Measurements from ENCODE around the gene ATXN2.

DNA sequence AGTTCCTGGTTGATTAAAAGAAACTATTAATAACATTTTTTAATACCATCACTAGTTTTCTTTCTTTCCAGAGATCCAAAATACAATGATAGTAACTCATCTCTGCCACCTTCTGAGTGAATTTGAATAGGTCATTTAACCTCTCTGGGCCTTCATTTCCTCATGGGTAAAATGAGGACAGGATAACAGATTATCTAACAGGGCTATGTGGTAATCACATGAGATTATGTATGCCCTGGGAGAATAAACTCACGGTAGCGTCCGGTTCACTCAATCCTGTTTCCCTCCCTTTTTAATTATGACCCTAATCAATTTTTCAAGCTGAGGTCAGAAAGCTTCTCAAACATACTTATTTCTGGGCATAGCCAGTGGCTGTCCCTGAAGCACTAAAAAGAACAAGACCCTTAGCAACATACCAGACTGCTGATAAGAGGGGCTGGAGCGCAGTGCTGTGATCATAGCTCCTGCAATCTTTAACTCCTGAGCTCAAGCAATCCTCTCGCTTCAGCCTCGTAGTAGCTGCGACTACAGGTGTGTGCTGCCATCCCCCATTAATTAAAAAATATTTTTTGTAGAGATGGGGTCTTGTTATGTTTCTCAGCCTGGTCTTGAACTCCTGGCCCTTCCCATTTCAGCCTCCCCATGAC lies 24.2 kb downstream of the ATXN2 start:
- TF ChIP-seq, protein P1, sequence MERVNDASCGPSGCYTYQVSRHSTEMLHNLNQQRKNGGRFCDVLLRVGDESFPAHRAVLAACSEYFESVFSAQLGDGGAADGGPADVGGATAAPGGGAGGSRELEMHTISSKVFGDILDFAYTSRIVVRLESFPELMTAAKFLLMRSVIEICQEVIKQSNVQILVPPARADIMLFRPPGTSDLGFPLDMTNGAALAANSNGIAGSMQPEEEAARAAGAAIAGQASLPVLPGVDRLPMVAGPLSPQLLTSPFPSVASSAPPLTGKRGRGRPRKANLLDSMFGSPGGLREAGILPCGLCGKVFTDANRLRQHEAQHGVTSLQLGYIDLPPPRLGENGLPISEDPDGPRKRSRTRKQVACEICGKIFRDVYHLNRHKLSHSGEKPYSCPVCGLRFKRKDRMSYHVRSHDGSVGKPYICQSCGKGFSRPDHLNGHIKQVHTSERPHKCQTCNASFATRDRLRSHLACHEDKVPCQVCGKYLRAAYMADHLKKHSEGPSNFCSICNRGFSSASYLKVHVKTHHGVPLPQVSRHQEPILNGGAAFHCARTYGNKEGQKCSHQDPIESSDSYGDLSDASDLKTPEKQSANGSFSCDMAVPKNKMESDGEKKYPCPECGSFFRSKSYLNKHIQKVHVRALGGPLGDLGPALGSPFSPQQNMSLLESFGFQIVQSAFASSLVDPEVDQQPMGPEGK (CRISPR knock-in tag; IDR thresholded peaks at IDR 0.05; ENCODE audit: borderline replicate concordance), result no peak
- TF ChIP-seq RARB (CRISPR knock-in tag; IDR thresholded peaks at IDR 0.05), result no peak
- no peak for TF ChIP-seq GLIS3 (CRISPR knock-in tag; IDR thresholded peaks at IDR 0.05)
- TF ChIP-seq, protein P2, sequence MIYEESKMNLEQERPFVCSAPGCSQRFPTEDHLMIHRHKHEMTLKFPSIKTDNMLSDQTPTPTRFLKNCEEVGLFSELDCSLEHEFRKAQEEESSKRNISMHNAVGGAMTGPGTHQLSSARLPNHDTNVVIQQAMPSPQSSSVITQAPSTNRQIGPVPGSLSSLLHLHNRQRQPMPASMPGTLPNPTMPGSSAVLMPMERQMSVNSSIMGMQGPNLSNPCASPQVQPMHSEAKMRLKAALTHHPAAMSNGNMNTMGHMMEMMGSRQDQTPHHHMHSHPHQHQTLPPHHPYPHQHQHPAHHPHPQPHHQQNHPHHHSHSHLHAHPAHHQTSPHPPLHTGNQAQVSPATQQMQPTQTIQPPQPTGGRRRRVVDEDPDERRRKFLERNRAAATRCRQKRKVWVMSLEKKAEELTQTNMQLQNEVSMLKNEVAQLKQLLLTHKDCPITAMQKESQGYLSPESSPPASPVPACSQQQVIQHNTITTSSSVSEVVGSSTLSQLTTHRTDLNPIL (CRISPR knock-in tag; IDR thresholded peaks at IDR 0.05; ENCODE audit: low read depth), result no peak
- TF ChIP-seq ZNF70 (CRISPR knock-in tag; IDR thresholded peaks at IDR 0.05), result no peak
- no peak for TF ChIP-seq CSDC2 (CRISPR knock-in tag; IDR thresholded peaks at IDR 0.05)
- TF ChIP-seq ARNTL (CRISPR knock-in tag; IDR thresholded peaks at IDR 0.05; ENCODE audit: borderline replicate concordance, low read depth), result no peak
- no peak for TF ChIP-seq ZFP3 (CRISPR knock-in tag; IDR thresholded peaks at IDR 0.05)
- TF ChIP-seq, protein P3, sequence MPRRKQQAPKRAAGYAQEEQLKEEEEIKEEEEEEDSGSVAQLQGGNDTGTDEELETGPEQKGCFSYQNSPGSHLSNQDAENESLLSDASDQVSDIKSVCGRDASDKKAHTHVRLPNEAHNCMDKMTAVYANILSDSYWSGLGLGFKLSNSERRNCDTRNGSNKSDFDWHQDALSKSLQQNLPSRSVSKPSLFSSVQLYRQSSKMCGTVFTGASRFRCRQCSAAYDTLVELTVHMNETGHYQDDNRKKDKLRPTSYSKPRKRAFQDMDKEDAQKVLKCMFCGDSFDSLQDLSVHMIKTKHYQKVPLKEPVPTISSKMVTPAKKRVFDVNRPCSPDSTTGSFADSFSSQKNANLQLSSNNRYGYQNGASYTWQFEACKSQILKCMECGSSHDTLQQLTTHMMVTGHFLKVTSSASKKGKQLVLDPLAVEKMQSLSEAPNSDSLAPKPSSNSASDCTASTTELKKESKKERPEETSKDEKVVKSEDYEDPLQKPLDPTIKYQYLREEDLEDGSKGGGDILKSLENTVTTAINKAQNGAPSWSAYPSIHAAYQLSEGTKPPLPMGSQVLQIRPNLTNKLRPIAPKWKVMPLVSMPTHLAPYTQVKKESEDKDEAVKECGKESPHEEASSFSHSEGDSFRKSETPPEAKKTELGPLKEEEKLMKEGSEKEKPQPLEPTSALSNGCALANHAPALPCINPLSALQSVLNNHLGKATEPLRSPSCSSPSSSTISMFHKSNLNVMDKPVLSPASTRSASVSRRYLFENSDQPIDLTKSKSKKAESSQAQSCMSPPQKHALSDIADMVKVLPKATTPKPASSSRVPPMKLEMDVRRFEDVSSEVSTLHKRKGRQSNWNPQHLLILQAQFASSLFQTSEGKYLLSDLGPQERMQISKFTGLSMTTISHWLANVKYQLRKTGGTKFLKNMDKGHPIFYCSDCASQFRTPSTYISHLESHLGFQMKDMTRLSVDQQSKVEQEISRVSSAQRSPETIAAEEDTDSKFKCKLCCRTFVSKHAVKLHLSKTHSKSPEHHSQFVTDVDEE (CRISPR knock-in tag; IDR thresholded peaks at IDR 0.05), result no peak
- no peak for TF ChIP-seq BACH2 (CRISPR knock-in tag; IDR thresholded peaks at IDR 0.05; ENCODE audit: borderline replicate concordance)
